ENCODE measurements around the gene SLC24A1. TPM values are rescaled to one million over a fixed set of nuclear protein-coding genes. Genes with fewer than 3 reads are reported as not detected.
A peak's percentile ranks its signal among the peaks of the same experiment; 100 is the strongest.

Gene SLC24A1
- total RNA-seq, 2 experiments from 2014 or later, result 6.8 to 7.6 TPM

- Mint-ChIP-seq H3K36me3 (ENCODE audit: low read depth) (peaks cover 46% of the 10 kb centered on the region), H3K27ac (peak overlapping the region; percentile 65), H3K4me3 (no peak overlapping the region), H3K9me3 (no peaks in the 10 kb centered on the region), H3K27me3 (no peaks in the 10 kb centered on the region), H3K4me1 (ENCODE audit: low read depth) (peaks cover 11% of the 10 kb centered on the region)
- intact Hi-C loops (cut with micrococcal nuclease), result no loop called here
- DNase-seq (no peak), ATAC-seq (no peak)
- no peak for TF ChIP-seq CTCF (IDR thresholded peaks at IDR 0.05)
- CTCF ChIA-PET, result interaction anchor here (0.6 to 1.7 kb wide), 4 partner anchors 24 to 194 kb away, joined by 3 to 4 read pairs (median 3); no protein-coding TSS in a partner anchor
- POLR2A ChIA-PET, result interaction anchor here (1.1 to 1.5 kb wide), 2 partner anchors 24 to 32 kb away, joined by 3 read pairs; partner anchors contain the start of gene INTS14
Measured at GRCh38 chr15:65578904-65579728, 42.6 kb upstream of the SLC24A1 start.

GRCh38 chr15:65579762-65580161 is 42.0 kb upstream of the SLC24A1 start:
- POLR2A ChIA-PET, result interaction anchor here (1.5 kb wide), 1 partner anchor 24 kb away, joined by 3 read pairs; no protein-coding TSS in a partner anchor
- peaks cover 51% of the 10 kb centered on the region for H3K36me3 Mint-ChIP-seq (ENCODE audit: low read depth)
- H3K4me3 Mint-ChIP-seq, result no peak overlapping the region
- TF ChIP-seq CTCF (IDR thresholded peaks at IDR 0.05), result no peak
- no peaks in the 10 kb centered on the region for H3K27me3 Mint-ChIP-seq
- no peak overlapping the region for H3K27ac Mint-ChIP-seq
- peaks cover 18% of the 10 kb centered on the region for H3K4me1 Mint-ChIP-seq (ENCODE audit: low read depth)
- no peak for DNase-seq
- CTCF ChIA-PET, result interaction anchor here (0.6 to 1.7 kb wide), 4 partner anchors 59 to 195 kb away, joined by 3 to 5 read pairs (median 4); no protein-coding TSS in a partner anchor
- no peaks in the 10 kb centered on the region for H3K9me3 Mint-ChIP-seq
- no peak for ATAC-seq
- intact Hi-C loops (cut with micrococcal nuclease), result no loop called here

GRCh38 chr15:65580287-65580686 is 41.5 kb upstream of the SLC24A1 start:
- DNase-seq (no peak), ATAC-seq (no peak)
- no peaks in the 10 kb centered on the region for H3K9me3 Mint-ChIP-seq
- POLR2A ChIA-PET, result interaction anchor here (1.5 kb wide), 1 partner anchor 25 kb away, joined by 3 read pairs; no protein-coding TSS in a partner anchor
- CTCF ChIA-PET, result interaction anchor here (1.0 to 1.3 kb wide), 3 partner anchors 15 to 195 kb away, joined by 3 to 5 read pairs (median 3); no protein-coding TSS in a partner anchor
- H3K36me3 Mint-ChIP-seq (ENCODE audit: low read depth), result peaks cover 52% of the 10 kb centered on the region
- intact Hi-C loops (cut with micrococcal nuclease), result no loop called here
- no peak overlapping the region for H3K4me3 Mint-ChIP-seq
- H3K27me3 Mint-ChIP-seq, result no peaks in the 10 kb centered on the region
- no peak for TF ChIP-seq CTCF (IDR thresholded peaks at IDR 0.05)
- peak overlapping the region; percentile 59 for H3K27ac Mint-ChIP-seq
- H3K4me1 Mint-ChIP-seq (ENCODE audit: low read depth), result peaks cover 19% of the 10 kb centered on the region

GRCh38 chr15:65583701-65584100 is 38.0 kb upstream of the SLC24A1 start:
- Mint-ChIP-seq H3K4me3 (no peak overlapping the region), H3K36me3 (ENCODE audit: low read depth) (peaks cover 60% of the 10 kb centered on the region)

More at GRCh38 chr15:65583701-65584100, 38.0 kb upstream of the SLC24A1 start:
- Mint-ChIP-seq H3K9me3 (no peaks in the 10 kb centered on the region), H3K27ac (peak overlapping the region; percentile 66), H3K27me3 (no peaks in the 10 kb centered on the region), H3K4me1 (ENCODE audit: low read depth) (peaks cover 29% of the 10 kb centered on the region)
- TF ChIP-seq CTCF (IDR thresholded peaks at IDR 0.05), result no peak
- DNase-seq (peak; percentile 73), ATAC-seq (peak; percentile 75)
- intact Hi-C loops (cut with micrococcal nuclease), result no loop called here
- ChIA-PET POLR2A (no interaction called here), CTCF (no interaction called here)

Data from activated CD8-positive, alpha-beta T cell treated with anti-CD3 and anti-CD28 coated beads for 36 hours (primary cell).